Progenitor cell of endocrine pancreas (in vitro differentiated cells): ENCODE results near the gene AIG1. TPM values are rescaled to one million over a fixed set of nuclear protein-coding genes. Genes with fewer than 3 reads are reported as not detected.

Experiments
- DNase-seq: peaks from one replicate; pipeline ENCODE4 v3.0.0; 2021; ENCODE audit warnings: low spot score; ENCODE audit not compliant: unreplicated experiment
- H3K27ac Mint-ChIP-seq: 2 replicates; pipeline ENCODE4 v1.8.0; 2021; ENCODE audit warnings: mild to moderate bottlenecking, moderate library complexity, mixed read lengths
- H3K27me3 Mint-ChIP-seq: 2 replicates; pipeline ENCODE4 v1.8.0; 2021; ENCODE audit warnings: mixed read lengths
- H3K36me3 Mint-ChIP-seq: 2 replicates; pipeline ENCODE4 v1.8.0; 2022; ENCODE audit warnings: mixed read lengths; ENCODE audit not compliant: insufficient read depth
- H3K4me1 Mint-ChIP-seq: 2 replicates; pipeline ENCODE4 v1.8.0; 2021; ENCODE audit warnings: low read depth, mixed read lengths
- H3K4me3 Mint-ChIP-seq: 2 replicates; pipeline ENCODE4 v1.8.0; 2021; ENCODE audit warnings: low read depth, mild to moderate bottlenecking, moderate library complexity, mixed read lengths
- H3K9me3 Mint-ChIP-seq: 2 replicates; pipeline ENCODE4 v1.8.0; 2021; ENCODE audit warnings: low read depth, mixed read lengths
- total RNA-seq: library from RNA; stranded (reverse); gene quantifications from 2 replicates; pipeline ENCODE4 v1.2.1, GENCODE V29; 2021
- TF ChIP-seq, protein P1 (sequence below): fragments of 200-600 bp; sonication (generic); IDR thresholded peaks from one replicate; pipeline ENCODE4 v1.5.0; 2021; ENCODE audit warnings: antibody characterized with exemption, mild to moderate bottlenecking; ENCODE audit not compliant: unreplicated experiment

The AIG1 gene
- total RNA-seq, 1 donor from 2014 or later: 40.0 TPM

DNA sequence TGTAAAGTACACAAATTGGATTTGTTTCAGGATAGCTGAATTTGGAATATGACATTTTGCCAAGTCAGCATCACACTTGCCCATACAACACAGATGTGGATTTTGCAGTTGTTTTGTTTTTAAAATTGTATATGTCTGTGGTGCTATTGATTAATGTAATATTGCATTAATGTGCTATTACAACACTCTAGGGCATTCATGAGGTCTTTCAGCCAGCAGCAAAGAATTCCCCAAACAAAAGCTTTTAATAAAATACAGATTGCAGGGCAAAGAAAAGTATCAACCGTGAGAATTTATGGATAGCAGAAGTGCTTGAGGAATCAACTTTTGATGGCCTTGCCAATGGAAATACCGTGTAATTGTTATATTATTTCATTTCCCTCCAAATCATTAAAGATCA lies 144.9 kb downstream of the AIG1 start:
- no peak overlapping the region for H3K27ac Mint-ChIP-seq

DNA sequence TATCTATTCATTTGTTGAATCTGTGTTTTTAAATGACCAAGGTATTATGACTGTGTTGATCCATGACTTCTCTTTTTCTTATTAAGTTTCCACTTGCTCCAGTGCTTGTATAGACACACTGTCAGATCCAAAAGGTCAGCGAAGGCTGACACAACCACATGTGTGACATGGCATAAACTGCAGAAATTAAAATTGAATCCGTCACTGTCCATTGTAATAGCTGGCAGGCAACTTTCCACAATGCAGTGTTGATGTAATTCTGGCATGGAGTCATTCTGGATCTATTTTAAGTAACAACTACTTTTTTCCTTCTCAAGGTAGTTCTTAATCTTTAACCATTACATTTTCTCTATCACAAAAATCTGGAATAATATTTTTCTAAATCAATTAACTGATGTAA lies 145.3 kb downstream of the AIG1 start:
- H3K4me3 Mint-ChIP-seq: no peak overlapping the region
- TF ChIP-seq, protein P1, sequence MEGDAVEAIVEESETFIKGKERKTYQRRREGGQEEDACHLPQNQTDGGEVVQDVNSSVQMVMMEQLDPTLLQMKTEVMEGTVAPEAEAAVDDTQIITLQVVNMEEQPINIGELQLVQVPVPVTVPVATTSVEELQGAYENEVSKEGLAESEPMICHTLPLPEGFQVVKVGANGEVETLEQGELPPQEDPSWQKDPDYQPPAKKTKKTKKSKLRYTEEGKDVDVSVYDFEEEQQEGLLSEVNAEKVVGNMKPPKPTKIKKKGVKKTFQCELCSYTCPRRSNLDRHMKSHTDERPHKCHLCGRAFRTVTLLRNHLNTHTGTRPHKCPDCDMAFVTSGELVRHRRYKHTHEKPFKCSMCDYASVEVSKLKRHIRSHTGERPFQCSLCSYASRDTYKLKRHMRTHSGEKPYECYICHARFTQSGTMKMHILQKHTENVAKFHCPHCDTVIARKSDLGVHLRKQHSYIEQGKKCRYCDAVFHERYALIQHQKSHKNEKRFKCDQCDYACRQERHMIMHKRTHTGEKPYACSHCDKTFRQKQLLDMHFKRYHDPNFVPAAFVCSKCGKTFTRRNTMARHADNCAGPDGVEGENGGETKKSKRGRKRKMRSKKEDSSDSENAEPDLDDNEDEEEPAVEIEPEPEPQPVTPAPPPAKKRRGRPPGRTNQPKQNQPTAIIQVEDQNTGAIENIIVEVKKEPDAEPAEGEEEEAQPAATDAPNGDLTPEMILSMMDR: no peak
- H3K9me3 Mint-ChIP-seq: no peaks in the 10 kb centered on the region
- H3K4me1 Mint-ChIP-seq: no peaks in the 10 kb centered on the region
- no peak for DNase-seq
- no peak overlapping the region for H3K27ac Mint-ChIP-seq
- no peaks in the 10 kb centered on the region for H3K36me3 Mint-ChIP-seq
- H3K27me3 Mint-ChIP-seq: no peaks in the 10 kb centered on the region

More for the DNA sequence above, 144.9 kb downstream of the AIG1 start:
- Mint-ChIP-seq H3K36me3 (no peaks in the 10 kb centered on the region), H3K9me3 (no peaks in the 10 kb centered on the region), H3K4me3 (no peak overlapping the region), H3K4me1 (no peaks in the 10 kb centered on the region), H3K27me3 (no peaks in the 10 kb centered on the region)
- DNase-seq: no peak
- TF ChIP-seq, protein P1: no peak

DNA sequence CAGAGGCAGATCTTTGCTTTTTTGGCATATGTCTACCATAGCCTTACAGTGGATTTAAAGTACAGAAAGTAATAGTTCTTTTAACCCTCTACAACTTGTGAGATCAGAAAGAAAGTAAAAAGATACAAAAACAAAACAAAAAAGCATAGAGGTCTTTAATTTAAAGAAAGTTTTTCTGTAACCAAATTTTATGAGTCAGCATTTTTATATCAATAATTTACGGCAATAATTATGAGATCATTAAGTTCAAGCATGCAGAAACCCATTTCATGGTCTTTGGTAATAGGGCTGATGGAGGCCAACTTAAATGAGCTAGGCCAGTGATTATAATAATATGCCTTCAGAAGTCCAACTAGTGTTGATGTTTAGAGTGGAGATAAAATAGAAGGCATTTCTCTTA lies 145.9 kb downstream of the AIG1 start:
- Mint-ChIP-seq H3K36me3 (no peaks in the 10 kb centered on the region), H3K4me1 (no peaks in the 10 kb centered on the region), H3K9me3 (no peaks in the 10 kb centered on the region), H3K27ac (no peak overlapping the region), H3K4me3 (no peak overlapping the region), H3K27me3 (no peaks in the 10 kb centered on the region)
- TF ChIP-seq, protein P1: no peak
- no peak for DNase-seq

DNA sequence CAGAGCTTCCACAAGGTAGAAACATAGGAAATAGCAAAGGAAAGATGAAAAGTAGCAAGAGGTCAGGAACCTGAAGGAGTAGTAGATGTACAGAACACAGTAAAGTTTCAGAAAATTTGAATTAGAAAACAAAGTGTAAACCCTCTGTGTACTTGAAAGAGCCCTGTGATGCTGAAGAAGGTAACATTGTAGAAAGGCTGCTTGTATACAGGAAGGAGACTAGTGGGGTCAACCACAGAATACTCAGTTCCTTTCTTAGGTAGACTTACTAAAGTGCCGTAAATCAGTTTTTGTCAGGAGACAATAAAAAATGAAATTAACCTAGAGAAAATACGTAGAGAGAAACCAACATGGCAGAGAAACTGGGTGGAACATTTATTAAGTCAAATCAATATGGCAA lies 149.7 kb downstream of the AIG1 start:
- no peaks in the 10 kb centered on the region for H3K9me3 Mint-ChIP-seq
- no peak overlapping the region for H3K27ac Mint-ChIP-seq
- H3K36me3 Mint-ChIP-seq: no peaks in the 10 kb centered on the region
- H3K4me1 Mint-ChIP-seq: no peaks in the 10 kb centered on the region
- no peak for DNase-seq
- H3K27me3 Mint-ChIP-seq: no peaks in the 10 kb centered on the region
- TF ChIP-seq, protein P1: no peak
- no peak overlapping the region for H3K4me3 Mint-ChIP-seq

DNA sequence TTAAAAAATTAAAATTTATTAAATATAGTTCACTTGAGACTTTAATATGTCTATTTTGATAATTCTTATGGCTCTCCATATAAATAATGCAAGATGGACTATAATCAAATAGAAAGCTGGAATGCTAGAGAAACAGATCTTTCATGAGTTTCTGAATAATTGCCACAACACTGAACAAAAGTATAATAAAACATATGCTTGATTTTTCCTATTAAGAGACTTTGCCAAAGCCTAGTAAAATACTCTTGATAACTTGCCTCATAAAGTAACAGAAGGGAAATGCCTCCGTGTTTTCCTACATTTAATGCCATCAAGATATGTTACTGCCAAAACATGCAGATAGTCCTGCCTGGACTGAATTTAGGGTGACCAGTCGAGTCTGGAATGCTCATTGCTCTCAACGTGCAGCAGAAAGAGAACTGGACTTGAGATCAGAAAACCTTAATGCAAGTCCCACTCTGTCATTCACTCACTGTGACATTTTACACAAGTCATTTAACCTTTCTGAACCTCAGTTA lies 153.2 kb downstream of the AIG1 start:
- no peaks in the 10 kb centered on the region for H3K36me3 Mint-ChIP-seq
- DNase-seq: no peak
- no peaks in the 10 kb centered on the region for H3K4me1 Mint-ChIP-seq
- TF ChIP-seq, protein P1: no peak
- H3K27ac Mint-ChIP-seq: no peak overlapping the region
- H3K9me3 Mint-ChIP-seq: no peaks in the 10 kb centered on the region
- no peaks in the 10 kb centered on the region for H3K27me3 Mint-ChIP-seq
- no peak overlapping the region for H3K4me3 Mint-ChIP-seq
